GM18526 (cell line): ENCODE results near the gene ATG2B.

Experiments
- POLR2A ChIP-seq: IDR thresholded peaks from 3 replicates; pipeline ENCODE4 v1.6.1; 2011; ENCODE audit not compliant: insufficient read length; ENCODE audit errors: extremely low read depth

Gene ATG2B

GRCh38 chr14:96237641-96238040 lies 125.5 kb downstream of the ATG2B start:
- TF ChIP-seq POLR2A = no peak

DNA sequence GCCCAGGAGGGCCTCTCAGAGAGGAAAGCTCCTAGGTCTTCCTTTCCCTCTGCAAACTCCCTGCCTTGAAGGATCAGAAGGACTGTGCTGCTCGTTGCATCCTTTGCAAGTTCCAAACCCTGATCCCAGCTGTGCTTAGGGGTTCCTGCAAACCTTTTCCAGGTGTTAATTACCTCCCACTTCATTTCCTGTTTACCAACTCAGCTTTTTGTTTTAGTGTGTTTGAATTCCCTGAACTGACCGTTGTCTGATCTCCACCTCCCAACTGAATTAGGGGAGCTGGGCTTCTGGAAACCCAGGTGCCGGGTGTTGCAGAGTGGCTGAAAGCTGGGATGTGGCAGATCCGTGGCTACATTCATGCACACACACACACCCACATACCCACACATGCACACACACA lies 127.7 kb downstream of the ATG2B start:
- no peak for TF ChIP-seq POLR2A

- TF ChIP-seq POLR2A = no peak
Observed at GRCh38 chr14:96233661-96234060, 129.5 kb downstream of the ATG2B start.

- TF ChIP-seq POLR2A = no peak
Observed at GRCh38 chr14:96232506-96232905, 130.6 kb downstream of the ATG2B start.

- no peak for TF ChIP-seq POLR2A
Observed at GRCh38 chr14:96231526-96232130, 131.5 kb downstream of the ATG2B start.

DNA sequence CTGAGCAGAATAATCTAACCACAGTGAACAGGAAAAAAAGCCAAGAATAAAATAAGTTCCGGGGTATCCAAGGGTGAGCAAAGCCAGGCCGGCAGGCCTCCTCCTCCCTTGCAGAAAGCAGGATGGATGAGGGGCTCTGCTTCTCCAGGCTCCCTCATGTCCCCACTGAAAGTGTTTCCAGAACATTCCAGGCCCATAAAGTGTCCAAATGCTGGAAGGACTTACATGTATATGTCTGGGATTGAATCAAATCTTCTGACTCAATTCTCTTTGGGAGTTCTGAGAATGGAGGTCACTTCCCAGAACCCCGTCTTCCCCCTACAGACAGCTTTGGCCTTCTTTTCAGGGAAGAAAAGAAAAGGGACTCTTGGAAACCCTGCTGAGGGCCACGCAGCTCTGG lies 132.1 kb downstream of the ATG2B start:
- TF ChIP-seq POLR2A = no peak

GRCh38 chr14:96229315-96229714 lies 133.8 kb downstream of the ATG2B start:
- no peak for TF ChIP-seq POLR2A
